ENCODE data around the gene INTS13. TPM values are rescaled to one million over a fixed set of nuclear protein-coding genes. Genes with fewer than 3 reads are reported as not detected.
"Not testable (repeated sequence)": the region's sequence is repeated elsewhere in the genome, so short reads cannot be mapped to it uniquely, and the experiment has no call there.

Gene INTS13
- 10 to 100 TPM; 33.5 to 40.9 (median 38.2) TPM for polyA plus RNA-seq (ENCODE audit: insufficient read length in 3 of 3)

- peak; percentile 95 to 100 (median 99) for DNase-seq (ENCODE audit: low read depth in 3 of 3, low spot score in 2 of 3)
Observed at GRCh38 chr12:26937863-26938700, at the start of gene INTS13, which contains the start of gene FGFR1OP2. Gene INTS13, minus strand, starts transcription at chr12:26937981. Its CDS starts 1,178 bp downstream, at chr12:26936803. Gene FGFR1OP2, plus strand, starts transcription at chr12:26938470. Its CDS starts 15,689 bp downstream, at chr12:26954159.

- DNase-seq (ENCODE audit: low read depth in 3 of 3, low spot score in 2 of 3), result no peak
Observed at GRCh38 chr12:26982866-26983265, 45.1 kb upstream of the INTS13 start.

- no peak for DNase-seq (ENCODE audit: low read depth in 3 of 3, low spot score in 2 of 3)
Observed at GRCh38 chr12:26979733-26980132, 42.0 kb upstream of the INTS13 start.

- no peak for DNase-seq (ENCODE audit: low read depth in 3 of 3, low spot score in 2 of 3)
Observed at GRCh38 chr12:26978801-26979200, 41.0 kb upstream of the INTS13 start.

GRCh38 chr12:26976687-26977086, 38.9 kb upstream of the INTS13 start:
- DNase-seq (ENCODE audit: low read depth in 3 of 3, low spot score in 2 of 3), result no peak

- DNase-seq (ENCODE audit: low read depth in 3 of 3, low spot score in 2 of 3), result no peak
Observed at GRCh38 chr12:26971963-26972362, 34.2 kb upstream of the INTS13 start.

GRCh38 chr12:26970136-26970535, 32.4 kb upstream of the INTS13 start:
- DNase-seq (ENCODE audit: low read depth in 3 of 3, low spot score in 2 of 3), result no peak

GRCh38 chr12:26966842-26967241, 29.1 kb upstream of the INTS13 start:
- no peak for DNase-seq (ENCODE audit: low read depth in 3 of 3, low spot score in 2 of 3)

- DNase-seq (ENCODE audit: low read depth in 3 of 3, low spot score in 2 of 3), result no peak
Observed at GRCh38 chr12:26963413-26963812, 25.6 kb upstream of the INTS13 start.

GRCh38 chr12:26961803-26962202, 24.0 kb upstream of the INTS13 start:
- no peak for DNase-seq (ENCODE audit: low read depth in 3 of 3, low spot score in 2 of 3)

GRCh38 chr12:26961391-26961790, 23.6 kb upstream of the INTS13 start:
- not testable (repeated sequence) for DNase-seq (ENCODE audit: low read depth in 3 of 3, low spot score in 2 of 3)

- no peak for DNase-seq (ENCODE audit: low read depth in 3 of 3, low spot score in 2 of 3)
Observed at GRCh38 chr12:26954027-26954426, 16.2 kb upstream of the INTS13 start.

- no peak for DNase-seq (ENCODE audit: low read depth in 3 of 3, low spot score in 2 of 3)
Observed at GRCh38 chr12:26953447-26953846, 15.7 kb upstream of the INTS13 start.

GRCh38 chr12:26948309-26948708, 10.5 kb upstream of the INTS13 start:
- no peak for DNase-seq (ENCODE audit: low read depth in 3 of 3, low spot score in 2 of 3)

- no peak for DNase-seq (ENCODE audit: low read depth in 3 of 3, low spot score in 2 of 3)
Observed at GRCh38 chr12:26941215-26941594, 3.4 kb upstream of the INTS13 start.

GRCh38 chr12:26940516-26941214, 2.9 kb upstream of the INTS13 start:
- no peak for DNase-seq (ENCODE audit: low read depth in 3 of 3, low spot score in 2 of 3)

GRCh38 chr12:26939953-26940352, 2.2 kb upstream of the INTS13 start:
- DNase-seq (ENCODE audit: low read depth in 3 of 3, low spot score in 2 of 3), result no peak

GRCh38 chr12:26939192-26939832, 1.5 kb upstream of the INTS13 start:
- no peak for DNase-seq (ENCODE audit: low read depth in 3 of 3, low spot score in 2 of 3)

- DNase-seq (ENCODE audit: low read depth in 3 of 3, low spot score in 2 of 3), result no peak
Observed at GRCh38 chr12:26938701-26939062, 901 bp upstream of the INTS13 start.

GRCh38 chr12:26937443-26937862, 328 bp downstream of the INTS13 start:
- peak in 1 of 3 donors; percentile 36 for DNase-seq (ENCODE audit: low read depth in 3 of 3, low spot score in 2 of 3)

Data from right renal cortex interstitium (tissue), 3 donors.